HepG2 (cell line): ENCODE data around the gene LGI4. TPM values are rescaled to one million over a fixed set of nuclear protein-coding genes. Genes with fewer than 3 reads are reported as not detected.

Experiments used
- ATAC-seq: fragments of 200-7000 bp; cut with Tn5 transposase; 3 replicates; pipeline ENCODE4 v1.9.1; 2020; ENCODE audit warnings: mild to moderate bottlenecking, moderate library complexity
- BruUV-seq: library from RNA; stranded (reverse); fragments of 400-500 nt; replicated peaks from 2 replicates; lab custom pipeline; 2021; lab: Mats Ljungman, UMichigan
- CTCF ChIA-PET: fragments of 300-600 bp; formaldehyde crosslinking; extraction: SDS; loops from one replicate; lab custom pipeline; 2021; ENCODE audit warnings: low total read pairs, inconsistent platforms, low intra/inter-chr PET ratio; lab: Yijun Ruan, JAX
- POLR2A ChIA-PET: fragments of 350-600 bp; sonication (Branson Sonifier 250); formaldehyde crosslinking; loops from one replicate; lab custom pipeline; 2020; ENCODE audit warnings: antibody characterized with exemption, inconsistent platforms; lab: Yijun Ruan, JAX
- DNase-seq: peaks from one replicate; pipeline ENCODE4 v3.0.0-alpha.2; 2015; ENCODE audit warnings: low spot score
- FAIRE-seq: peaks from 3 replicates; lab custom pipeline; 2011; peaks lifted over from hg19 to GRCh38; lab: Jason Lieb, UNC
- H2AFZ ChIP-seq: one replicate; pipeline ENCODE4 v1.6.1; 2011; ENCODE audit warnings: low read length, inconsistent platforms
- H3K27ac ChIP-seq: fragments of 300-600 bp; 3 replicates; pipeline ENCODE4 v1.8.0; 2011; ENCODE audit warnings: mixed run types, mild to moderate bottlenecking, mixed read lengths, low read length, inconsistent platforms; ENCODE audit not compliant: insufficient read depth; ENCODE audit errors: extremely low read length
- H3K27me3 ChIP-seq, 2 experiments: fragments of 200-600 bp in 1 of 2; 2 replicates in 1 of 2; 3 replicates in 1 of 2; pipeline versions ENCODE4 v1.6.0 to v1.8.0; 2011; ENCODE audit warnings: low read length in 2 of 2, mild to moderate bottlenecking in 2 of 2, moderate library complexity in 2 of 2, inconsistent platforms in 1 of 2; ENCODE audit not compliant: insufficient read depth in 2 of 2, control insufficient read depth in 1 of 2
- H3K36me3 ChIP-seq, 2 experiments: fragments of 200-600 bp in 1 of 2; replicated peaks in 1 of 2; 2 replicates in 1 of 2; 3 replicates in 1 of 2; pipeline versions ENCODE4 v1.5.1 to v1.8.0; 2011; ENCODE audit warnings: low read length in 2 of 2, inconsistent platforms in 1 of 2; ENCODE audit not compliant: insufficient read depth in 2 of 2, control insufficient read depth in 1 of 2
- H3K4me1 ChIP-seq: 2 replicates; pipeline ENCODE4 v1.5.1; 2012; ENCODE audit warnings: low read length, inconsistent platforms; ENCODE audit not compliant: insufficient read depth
- H3K4me2 ChIP-seq: 2 replicates; pipeline ENCODE4 v1.6.0; 2011; ENCODE audit warnings: low read depth, low read length, inconsistent platforms
- H3K4me3 ChIP-seq, 3 experiments: fragments of 200-600 bp in 1 of 3; sonication (generic), shearing (Covaris generic) in 1 of 3; replicated peaks in 1 of 3; 2 replicates each; pipeline ENCODE4 v1.5.1; 2011 to 2016; ENCODE audit warnings: low read length in 3 of 3, inconsistent platforms in 2 of 3, low read depth in 2 of 3, mild to moderate bottlenecking in 2 of 3, control low read depth in 1 of 3, mixed read lengths in 1 of 3; ENCODE audit not compliant: insufficient read depth in 1 of 3
- H3K79me2 ChIP-seq: one replicate; pipeline ENCODE4 v1.6.1; 2011; ENCODE audit warnings: low read length, inconsistent platforms; ENCODE audit not compliant: insufficient read depth
- H3K9ac ChIP-seq: 2 replicates; pipeline ENCODE4 v1.6.0; 2011; ENCODE audit warnings: mild to moderate bottlenecking, low read depth, low read length, inconsistent platforms; ENCODE audit not compliant: insufficient read depth
- H3K9me3 ChIP-seq: 2 replicates; pipeline ENCODE4 v1.5.1; 2012; ENCODE audit warnings: mild to moderate bottlenecking, low read length
- H4K20me1 ChIP-seq: 2 replicates; pipeline ENCODE4 v1.6.0; 2011; ENCODE audit warnings: inconsistent platforms, mild to moderate bottlenecking, low read length, moderate library complexity; ENCODE audit not compliant: insufficient read depth
- CREB1 ChIP-seq, 2 experiments: fragments of 450-650 bp in 1 of 2; IDR thresholded peaks; 2 replicates each; pipeline ENCODE4 v1.6.1; 2016 to 2017; ENCODE audit warnings: control low read depth in 1 of 2, mild to moderate bottlenecking in 1 of 2, missing compliant biosample characterization in 1 of 2, missing genetic modification characterization in 1 of 2
- DR1 ChIP-seq: sonication (generic); formaldehyde crosslinking; IDR thresholded peaks from 2 replicates; pipeline ENCODE4 v1.8.0; 2021; ENCODE audit warnings: mild to moderate bottlenecking, missing genetic modification reagents, inconsistent platforms
- ETS1 ChIP-seq: sonication (generic); formaldehyde crosslinking; IDR thresholded peaks from 2 replicates; pipeline ENCODE4 v1.4.0; 2020; ENCODE audit warnings: missing genetic modification reagents
- HIC2 ChIP-seq: sonication (generic); formaldehyde crosslinking; IDR thresholded peaks from 2 replicates; pipeline ENCODE4 v1.9.0; 2022; ENCODE audit warnings: low read depth, missing genetic modification reagents
- MEIS2 ChIP-seq: sonication (generic); formaldehyde crosslinking; IDR thresholded peaks from 2 replicates; pipeline ENCODE4 v1.9.0; 2021; ENCODE audit warnings: mild to moderate bottlenecking, missing genetic modification reagents
- YY1 ChIP-seq: IDR thresholded peaks from 2 replicates; pipeline ENCODE4 v1.6.1; 2011; ENCODE audit warnings: low read length, low read depth, moderate library complexity, mild to moderate bottlenecking; ENCODE audit not compliant: insufficient read depth, insufficient replicate concordance
- ZNF652 ChIP-seq: IDR thresholded peaks from 2 replicates; pipeline ENCODE4 v1.6.1; 2016; ENCODE audit warnings: low read depth, borderline replicate concordance
- WGBS: methylation state at CpG from one replicate; pipeline ENCODE4 v1.1.6; 2017; ENCODE audit warnings: low lambda C conversion rate; 5-methylcytosine and 5-hydroxymethylcytosine counted together
- in situ Hi-C: cut with HindIII; loops from 2 replicates; pipeline ENCODE4 v1.10.0; 2017; ENCODE audit warnings: low pct_unique_long_range_greater_than_20kb; ENCODE audit not compliant: extremely low pct_ligation_motif_present
- intact Hi-C: fragments of 100-400 bp; cut with micrococcal nuclease; formaldehyde crosslinking; loops from one replicate; pipeline ENCODE4 v1.10.0; 2022; ENCODE audit not compliant: unreplicated experiment
- polyA plus RNA-seq, 8 experiments: library from polyadenylated mRNA; depleted of rRNA in 3 of 8; stranded (reverse) in 7 of 8; unstranded in 1 of 8; fragments of >200 nt; fragmentation: Illumina TruSeq in 4 of 8; extraction: Trizol in 4 of 8; gene quantifications; 2 replicates each; pipeline versions ENCODE4 v1.2.1 to v1.2.3, GENCODE V29; 2011 to 2016; ENCODE audit warnings: low read depth in 4 of 8, missing spikeins in 1 of 8, mixed read lengths in 1 of 8; ENCODE audit not compliant: insufficient read depth in 1 of 8
- total RNA-seq, 5 experiments: library from RNA; depleted of rRNA; stranded (reverse); fragments of >200 nt; fragmentation: Illumina TruSeq; extraction: Trizol; gene quantifications; 2 replicates each; pipeline ENCODE4 v1.2.3, GENCODE V29; 2016; ENCODE audit warnings: low read depth in 1 of 5
- TF ChIP-seq, protein P1 (sequence below): IDR thresholded peaks from 2 replicates; pipeline ENCODE4 v1.4.0; 2020; ENCODE audit warnings: mild to moderate bottlenecking, missing genetic modification reagents

LGI4 gene
- total and polyA plus RNA-seq, 2 of the 13 experiments (the other 11 are each of a cell fraction or from before 2014, with no cell fraction given): 2.8 TPM; not detected in 1

GRCh38 chr19:35132254-35132653 lies 2.6 kb downstream of the LGI4 start:
- Histone ChIP-seq H3K36me3 (no peaks in the 10 kb centered on the region), H3K27ac (no peak overlapping the region), H3K79me2 (no peaks in the 10 kb centered on the region), H3K9ac (no peak overlapping the region), H2AFZ (no peak overlapping the region), H3K4me2 (no peak overlapping the region), H3K4me3 (no peak overlapping the region), H4K20me1 (no peaks in the 10 kb centered on the region), H3K4me1 (peaks cover 89% of the 10 kb centered on the region), H3K27me3 (no peaks in the 10 kb centered on the region), H3K9me3 (no peaks in the 10 kb centered on the region)
- ChIA-PET POLR2A (no interaction called here), CTCF (no interaction called here)
- FAIRE-seq (no peak), ATAC-seq (no peak), DNase-seq (no peak)
- intact Hi-C loops (no loop called here), in situ Hi-C loops (no loop called here)
- no TSS peak for BruUV-seq
- TF ChIP-seq CREB1 (IDR thresholded peaks at IDR 0.05) (peak; percentile 28; the same call in 1 of the 2 replicates), CREB1 (CRISPR knock-in tag; IDR thresholded peaks at IDR 0.05) (no peak), YY1 (no peak)

- Histone ChIP-seq H3K4me3 (peak overlapping the region in 1 of 3 experiments; percentile 25; a peak in 1 of 6 replicates), H3K27me3 (no peaks in the 10 kb centered on the region), H3K9me3 (no peaks in the 10 kb centered on the region), H3K4me2 (peak overlapping the region; percentile 60), H3K36me3 (no peaks in the 10 kb centered on the region), H3K79me2 (no peaks in the 10 kb centered on the region), H3K4me1 (peaks cover 89% of the 10 kb centered on the region), H2AFZ (no peak overlapping the region), H3K9ac (no peak overlapping the region), H3K27ac (peak overlapping the region; percentile 72), H4K20me1 (no peaks in the 10 kb centered on the region)
- POLR2A ChIA-PET: no interaction called here
- CTCF ChIA-PET: interaction anchor here (0.6 kb wide), 1 partner anchor 64 kb away, joined by 3 read pairs; no protein-coding TSS in a partner anchor
- intact Hi-C loops (no loop called here), in situ Hi-C loops (no loop called here)
- 48% methylated on average over 17 of the region's 31 CpGs for WGBS
- ATAC-seq (peak; percentile 87), FAIRE-seq (peak; percentile 50), DNase-seq (peak; percentile 43)
- BruUV-seq: no TSS peak
- no peak for TF ChIP-seq ETS1 (CRISPR knock-in tag)
- TF ChIP-seq, protein P1, sequence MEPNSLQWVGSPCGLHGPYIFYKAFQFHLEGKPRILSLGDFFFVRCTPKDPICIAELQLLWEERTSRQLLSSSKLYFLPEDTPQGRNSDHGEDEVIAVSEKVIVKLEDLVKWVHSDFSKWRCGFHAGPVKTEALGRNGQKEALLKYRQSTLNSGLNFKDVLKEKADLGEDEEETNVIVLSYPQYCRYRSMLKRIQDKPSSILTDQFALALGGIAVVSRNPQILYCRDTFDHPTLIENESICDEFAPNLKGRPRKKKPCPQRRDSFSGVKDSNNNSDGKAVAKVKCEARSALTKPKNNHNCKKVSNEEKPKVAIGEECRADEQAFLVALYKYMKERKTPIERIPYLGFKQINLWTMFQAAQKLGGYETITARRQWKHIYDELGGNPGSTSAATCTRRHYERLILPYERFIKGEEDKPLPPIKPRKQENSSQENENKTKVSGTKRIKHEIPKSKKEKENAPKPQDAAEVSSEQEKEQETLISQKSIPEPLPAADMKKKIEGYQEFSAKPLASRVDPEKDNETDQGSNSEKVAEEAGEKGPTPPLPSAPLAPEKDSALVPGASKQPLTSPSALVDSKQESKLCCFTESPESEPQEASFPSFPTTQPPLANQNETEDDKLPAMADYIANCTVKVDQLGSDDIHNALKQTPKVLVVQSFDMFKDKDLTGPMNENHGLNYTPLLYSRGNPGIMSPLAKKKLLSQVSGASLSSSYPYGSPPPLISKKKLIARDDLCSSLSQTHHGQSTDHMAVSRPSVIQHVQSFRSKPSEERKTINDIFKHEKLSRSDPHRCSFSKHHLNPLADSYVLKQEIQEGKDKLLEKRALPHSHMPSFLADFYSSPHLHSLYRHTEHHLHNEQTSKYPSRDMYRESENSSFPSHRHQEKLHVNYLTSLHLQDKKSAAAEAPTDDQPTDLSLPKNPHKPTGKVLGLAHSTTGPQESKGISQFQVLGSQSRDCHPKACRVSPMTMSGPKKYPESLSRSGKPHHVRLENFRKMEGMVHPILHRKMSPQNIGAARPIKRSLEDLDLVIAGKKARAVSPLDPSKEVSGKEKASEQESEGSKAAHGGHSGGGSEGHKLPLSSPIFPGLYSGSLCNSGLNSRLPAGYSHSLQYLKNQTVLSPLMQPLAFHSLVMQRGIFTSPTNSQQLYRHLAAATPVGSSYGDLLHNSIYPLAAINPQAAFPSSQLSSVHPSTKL: peak; percentile 66
- no peak for TF ChIP-seq DR1 (CRISPR knock-in tag)
- TF ChIP-seq ZNF652 (CRISPR knock-in tag): peak; percentile 46; the same call in 1 of the 2 replicates
- TF ChIP-seq HIC2 (CRISPR knock-in tag): no peak; the same call in 1 of the 2 replicates
- peak; percentile 67; the same call in 1 of the 2 replicates for TF ChIP-seq MEIS2 (CRISPR knock-in tag)
Observed at GRCh38 chr19:35130761-35131720, 3.8 kb downstream of the LGI4 start.
